H9 (cell line): ENCODE measurements around the gene NECTIN4. TPM values are rescaled to one million over a fixed set of nuclear protein-coding genes. Genes with fewer than 3 reads are reported as not detected.

ENCODE experiments used
- DNase-seq: peaks from one replicate; pipeline ENCODE4 v3.0.0-alpha.2; 2017
- H2AFZ ChIP-seq: one replicate; pipeline ENCODE4 v1.6.1; 2013; ENCODE audit warnings: mild to moderate bottlenecking, low read length, control low read depth, moderate library complexity
- H2AK5ac ChIP-seq: 2 replicates; pipeline ENCODE4 v1.6.1; 2013; ENCODE audit warnings: low read length, control low read depth, mixed read lengths; ENCODE audit not compliant: insufficient read length
- H2BK120ac ChIP-seq: one replicate; pipeline ENCODE4 v1.6.1; 2013; ENCODE audit warnings: low read depth, mild to moderate bottlenecking, low read length, control low read depth, inconsistent platforms; ENCODE audit not compliant: poor library complexity, severe bottlenecking
- H2BK12ac ChIP-seq: 2 replicates; pipeline ENCODE4 v1.6.1; 2013; ENCODE audit warnings: low read length, control low read depth, mixed read lengths, low read depth; ENCODE audit not compliant: insufficient read length
- H2BK15ac ChIP-seq: 2 replicates; pipeline ENCODE4 v1.6.1; 2013; ENCODE audit warnings: low read depth, low read length, control low read depth
- H2BK20ac ChIP-seq: one replicate; pipeline ENCODE4 v1.6.1; 2013; ENCODE audit warnings: low read depth, mild to moderate bottlenecking, low read length, control low read depth, inconsistent platforms; ENCODE audit not compliant: poor library complexity, severe bottlenecking
- H2BK5ac ChIP-seq: 2 replicates; pipeline ENCODE4 v1.6.1; 2013; ENCODE audit warnings: low read length, control low read depth, mixed read lengths; ENCODE audit not compliant: insufficient read length
- H3K14ac ChIP-seq: 2 replicates; pipeline ENCODE4 v1.6.1; 2013; ENCODE audit warnings: low read length, control low read depth; ENCODE audit not compliant: insufficient read depth
- H3K18ac ChIP-seq: 2 replicates; pipeline ENCODE4 v1.6.1; 2013; ENCODE audit warnings: low read depth, mild to moderate bottlenecking, mixed read lengths, low read length, control low read depth; ENCODE audit not compliant: insufficient read length
- H3K23ac ChIP-seq: 2 replicates; pipeline ENCODE4 v1.6.1; 2013; ENCODE audit warnings: low read length, control low read depth, mixed read lengths, low read depth; ENCODE audit not compliant: insufficient read length
- H3K23me2 ChIP-seq: 2 replicates; pipeline ENCODE4 v1.6.1; 2013; ENCODE audit warnings: low read depth, mild to moderate bottlenecking, mixed read lengths, low read length, control low read depth; ENCODE audit not compliant: insufficient read length, poor library complexity, severe bottlenecking
- H3K27ac ChIP-seq: 2 replicates; pipeline ENCODE4 v1.5.1; 2013; ENCODE audit warnings: low read length, control low read depth, mixed read lengths, low read depth; ENCODE audit not compliant: insufficient read length
- H3K27me3 ChIP-seq: 2 replicates; pipeline ENCODE4 v1.6.1; 2013; ENCODE audit warnings: low read length, control low read depth, inconsistent platforms; ENCODE audit not compliant: insufficient read depth
- H3K4ac ChIP-seq: 2 replicates; pipeline ENCODE4 v1.6.1; 2013; ENCODE audit warnings: low read depth, mild to moderate bottlenecking, control low read depth, inconsistent platforms, low read length, moderate library complexity
- H3K4me1 ChIP-seq: 2 replicates; pipeline ENCODE4 v1.6.1; 2013; ENCODE audit warnings: low read length, control low read depth, inconsistent platforms; ENCODE audit not compliant: insufficient read depth
- H3K4me2 ChIP-seq: 2 replicates; pipeline ENCODE4 v1.6.1; 2013; ENCODE audit warnings: low read length, control low read depth, mixed read lengths; ENCODE audit not compliant: insufficient read length, insufficient read depth
- H3K56ac ChIP-seq: 2 replicates; pipeline ENCODE4 v1.6.1; 2013; ENCODE audit warnings: low read depth, mild to moderate bottlenecking, mixed read lengths, low read length, control low read depth; ENCODE audit not compliant: insufficient read length
- H3K79me1 ChIP-seq: 2 replicates; pipeline ENCODE4 v1.6.1; 2013; ENCODE audit warnings: low read depth, mild to moderate bottlenecking, moderate library complexity, low read length, control low read depth, inconsistent platforms; ENCODE audit not compliant: insufficient read depth, poor library complexity, severe bottlenecking
- H3K79me2 ChIP-seq: 2 replicates; pipeline ENCODE4 v1.6.1; 2013; ENCODE audit warnings: low read length, control low read depth, inconsistent platforms; ENCODE audit not compliant: insufficient read depth
- H3K9ac ChIP-seq: 2 replicates; pipeline ENCODE4 v1.6.1; 2013; ENCODE audit warnings: low read length, control low read depth, mixed read lengths; ENCODE audit not compliant: insufficient read length; ENCODE audit errors: extremely low read depth
- H3K9me3 ChIP-seq: one replicate; pipeline ENCODE4 v1.6.1; 2013; ENCODE audit warnings: low read depth, low read length, inconsistent platforms; ENCODE audit not compliant: control insufficient read depth
- H3T11ph ChIP-seq: one replicate; pipeline ENCODE4 v1.6.1; 2013; ENCODE audit warnings: mild to moderate bottlenecking, low read length, control low read depth, inconsistent platforms
- H4K20me1 ChIP-seq: one replicate; pipeline ENCODE4 v1.6.1; 2013; ENCODE audit not compliant: control insufficient read depth, insufficient read length, insufficient read depth
- H4K5ac ChIP-seq: 2 replicates; pipeline ENCODE4 v1.6.1; 2013; ENCODE audit warnings: low read depth, mild to moderate bottlenecking, mixed read lengths, low read length, control low read depth; ENCODE audit not compliant: insufficient read length
- H4K8ac ChIP-seq: replicated peaks from 2 replicates; pipeline ENCODE4 v1.6.1; 2013; ENCODE audit warnings: low read length, control low read depth, mixed read lengths, low read depth; ENCODE audit not compliant: insufficient read length
- H4K91ac ChIP-seq: 2 replicates; pipeline ENCODE4 v1.6.1; 2013; ENCODE audit warnings: low read depth, mild to moderate bottlenecking, moderate library complexity, mixed read lengths, low read length, control low read depth; ENCODE audit not compliant: insufficient read length
- H3K27ac Mint-ChIP-seq, 3 experiments: 2 replicates in 2 of 3; 3 replicates in 1 of 3; pipeline ENCODE4 v1.8.0; 2020 to 2021; ENCODE audit warnings: mixed read lengths in 3 of 3, mild to moderate bottlenecking in 1 of 3, moderate library complexity in 1 of 3
- H3K27me3 Mint-ChIP-seq: 2 replicates; pipeline ENCODE4 v1.8.0; 2021; ENCODE audit warnings: low read depth, mild to moderate bottlenecking, moderate library complexity, mixed read lengths
- H3K36me3 Mint-ChIP-seq, 3 experiments: 2 replicates in 2 of 3; 3 replicates in 1 of 3; pipeline ENCODE4 v1.8.0; 2020 to 2021; ENCODE audit warnings: low read depth in 3 of 3, mixed read lengths in 3 of 3; ENCODE audit not compliant: insufficient read depth in 1 of 3
- H3K4me1 Mint-ChIP-seq, 2 experiments: 2 replicates each; pipeline ENCODE4 v1.8.0; 2020; ENCODE audit warnings: mixed read lengths in 2 of 2
- H3K4me3 Mint-ChIP-seq, 2 experiments: 2 replicates in 1 of 2; 3 replicates in 1 of 2; pipeline ENCODE4 v1.8.0; 2020 to 2021; ENCODE audit warnings: mild to moderate bottlenecking in 2 of 2, mixed read lengths in 2 of 2, moderate library complexity in 1 of 2
- H3K9me3 Mint-ChIP-seq, 2 experiments: 2 replicates in 1 of 2; 3 replicates in 1 of 2; pipeline ENCODE4 v1.8.0; 2020; ENCODE audit warnings: mild to moderate bottlenecking in 2 of 2, mixed read lengths in 2 of 2, moderate library complexity in 1 of 2
- WGBS: extraction: QIAGEN DNeasy Blood & Tissue Kit; methylation state at CpG from one replicate; pipeline ENCODE4 v1.1.7; 2013; ENCODE audit warnings: missing lambda C conversion rate, low lambda C conversion rate, mixed read lengths; ENCODE audit not compliant: insufficient read length; ENCODE audit errors: extremely low coverage; 5-methylcytosine and 5-hydroxymethylcytosine counted together
- total RNA-seq: library from RNA; stranded (reverse); gene quantifications from 2 replicates; pipeline ENCODE4 v1.2.1, GENCODE V29; 2021
- TF ChIP-seq, protein P1 (sequence below): fragments of 200-600 bp; sonication (generic); conservative IDR thresholded peaks from 3 replicates; pipeline ENCODE4 v1.8.0; 2021; ENCODE audit warnings: antibody characterized with exemption, mild to moderate bottlenecking

NECTIN4 gene
- total RNA-seq, 1 experiment from 2014 or later: 0.33 TPM

DNA sequence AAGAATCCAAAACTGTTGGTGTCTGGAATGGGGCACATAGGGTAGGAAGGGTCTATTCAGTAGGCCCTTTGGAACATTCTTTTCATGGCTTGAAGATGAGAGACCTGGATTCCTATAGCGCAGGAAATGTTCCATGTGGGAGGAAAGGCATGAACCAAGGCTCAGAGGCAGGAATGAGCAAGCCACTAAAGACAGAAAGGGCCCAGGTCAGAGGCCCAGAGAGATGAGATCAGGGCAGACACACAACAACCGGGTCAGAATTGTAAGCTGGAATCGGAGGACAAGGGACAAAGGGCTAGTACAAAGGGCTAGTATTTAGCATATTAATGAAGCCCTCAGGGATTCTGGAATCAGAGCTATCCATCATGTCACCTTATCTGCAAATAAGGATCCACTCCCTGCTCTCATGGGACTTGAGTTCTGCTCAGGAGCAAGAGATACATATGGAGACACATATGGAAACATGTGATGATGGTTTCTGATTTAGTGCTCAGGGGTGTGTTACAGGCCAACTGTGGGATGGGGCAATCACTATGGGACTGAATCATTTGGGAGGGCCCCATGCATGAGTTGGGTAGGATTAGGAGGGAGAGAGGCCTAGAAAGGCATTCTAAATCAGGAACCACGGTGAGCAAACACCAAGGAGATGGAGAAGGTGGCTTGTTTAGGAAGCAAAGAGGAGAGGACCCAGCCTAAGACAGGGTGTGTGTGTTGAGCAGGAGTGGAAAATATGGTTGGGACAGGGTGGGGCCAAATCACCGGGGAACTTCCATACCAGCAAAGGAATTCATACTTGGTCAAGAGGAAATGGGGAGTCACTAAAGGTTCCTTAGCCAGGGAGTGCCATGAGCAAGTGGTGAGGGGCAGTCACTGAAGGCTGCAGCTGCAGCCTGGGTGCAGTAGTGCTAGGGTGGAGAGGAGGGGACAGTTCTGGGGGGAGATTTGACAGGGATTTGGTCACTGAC, 8.6 kb downstream of the NECTIN4 start:
- H3K4me3 Mint-ChIP-seq: no peak overlapping the region
- no peaks in the 10 kb centered on the region for H3K79me1 ChIP-seq
- H4K5ac ChIP-seq: no peak overlapping the region
- no peak overlapping the region for H3K56ac ChIP-seq
- H2BK20ac ChIP-seq: no peak overlapping the region
- H3K27me3 Mint-ChIP-seq: no peaks in the 10 kb centered on the region; the same call in 1 of the 2 replicates
- no peak overlapping the region for H2BK5ac ChIP-seq
- H3K4ac ChIP-seq: no peak overlapping the region
- WGBS: no CpG with 5 or more reads among the region's 5 CpGs
- no peaks in the 10 kb centered on the region for H3K9me3 Mint-ChIP-seq
- H3K9ac ChIP-seq: no peak overlapping the region
- H3T11ph ChIP-seq: no peak overlapping the region
- no peak for DNase-seq
- H3K4me1 ChIP-seq: no peaks in the 10 kb centered on the region
- no peak overlapping the region for H3K27ac ChIP-seq
- H3K36me3 Mint-ChIP-seq: no peaks in the 10 kb centered on the region
- peak overlapping the region in 1 of 3 experiments; percentile 13; a peak in 1 of 7 replicates for H3K27ac Mint-ChIP-seq
- no peaks in the 10 kb centered on the region for H3K79me2 ChIP-seq
- H3K23ac ChIP-seq: no peak overlapping the region
- no peak overlapping the region for H2AK5ac ChIP-seq
- peaks cover 40 to 41% of the 10 kb centered on the region in 2 experiments for H3K4me1 Mint-ChIP-seq
- H4K8ac ChIP-seq: no peak overlapping the region
- TF ChIP-seq, protein P1, sequence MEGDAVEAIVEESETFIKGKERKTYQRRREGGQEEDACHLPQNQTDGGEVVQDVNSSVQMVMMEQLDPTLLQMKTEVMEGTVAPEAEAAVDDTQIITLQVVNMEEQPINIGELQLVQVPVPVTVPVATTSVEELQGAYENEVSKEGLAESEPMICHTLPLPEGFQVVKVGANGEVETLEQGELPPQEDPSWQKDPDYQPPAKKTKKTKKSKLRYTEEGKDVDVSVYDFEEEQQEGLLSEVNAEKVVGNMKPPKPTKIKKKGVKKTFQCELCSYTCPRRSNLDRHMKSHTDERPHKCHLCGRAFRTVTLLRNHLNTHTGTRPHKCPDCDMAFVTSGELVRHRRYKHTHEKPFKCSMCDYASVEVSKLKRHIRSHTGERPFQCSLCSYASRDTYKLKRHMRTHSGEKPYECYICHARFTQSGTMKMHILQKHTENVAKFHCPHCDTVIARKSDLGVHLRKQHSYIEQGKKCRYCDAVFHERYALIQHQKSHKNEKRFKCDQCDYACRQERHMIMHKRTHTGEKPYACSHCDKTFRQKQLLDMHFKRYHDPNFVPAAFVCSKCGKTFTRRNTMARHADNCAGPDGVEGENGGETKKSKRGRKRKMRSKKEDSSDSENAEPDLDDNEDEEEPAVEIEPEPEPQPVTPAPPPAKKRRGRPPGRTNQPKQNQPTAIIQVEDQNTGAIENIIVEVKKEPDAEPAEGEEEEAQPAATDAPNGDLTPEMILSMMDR: no peak
- no peak overlapping the region for H3K14ac ChIP-seq
- H3K4me2 ChIP-seq: no peak overlapping the region
- no peak overlapping the region for H4K91ac ChIP-seq
- H3K9me3 ChIP-seq: no peaks in the 10 kb centered on the region
- H3K27me3 ChIP-seq: no peaks in the 10 kb centered on the region
- H2BK12ac ChIP-seq: no peak overlapping the region
- H3K23me2 ChIP-seq: no peaks in the 10 kb centered on the region
- no peak overlapping the region for H2AFZ ChIP-seq
- no peak overlapping the region for H2BK120ac ChIP-seq
- no peak overlapping the region for H2BK15ac ChIP-seq
- H3K18ac ChIP-seq: no peak overlapping the region
- no peaks in the 10 kb centered on the region for H4K20me1 ChIP-seq
